OCI-LY3 (cell line): ENCODE data around the gene ZMIZ1.

ENCODE experiments used
- H2AFZ ChIP-seq: fragments of 200-600, 300-600 bp; shearing (Covaris generic); 2 replicates; pipeline ENCODE4 v1.6.0; 2014; ENCODE audit warnings: antibody characterized with exemption, low read depth, low read length
- H3K27ac ChIP-seq: fragments of 200-600, 300-600 bp; sonication (generic); 2 replicates; pipeline ENCODE4 v1.5.1; 2014; ENCODE audit warnings: mild to moderate bottlenecking, low read length, moderate library complexity, mixed read lengths
- H3K27me3 ChIP-seq: fragments of 200-600, 300-600 bp; sonication (generic); 2 replicates; pipeline ENCODE4 v1.6.1; 2014; ENCODE audit warnings: low read depth, low read length, mixed read lengths
- H3K36me3 ChIP-seq: fragments of 200-600, 300-600 bp; sonication (generic); replicated peaks from 2 replicates; pipeline ENCODE3; 2014; ENCODE audit warnings: low read depth, low read length, mixed read lengths
- H3K4me1 ChIP-seq: fragments of 300-600, 200-600 bp; sonication (generic); 2 replicates; pipeline ENCODE4 v1.6.1; 2014; ENCODE audit warnings: low read length, mixed read lengths
- H3K4me2 ChIP-seq: fragments of 200-600, 300-600 bp; sonication (generic); 2 replicates; pipeline ENCODE4 v1.6.1; 2014; ENCODE audit warnings: low read length, mixed read lengths
- H3K4me3 ChIP-seq: fragments of 300-600, 200-600 bp; sonication (generic); 2 replicates; pipeline ENCODE4 v1.5.1; 2014; ENCODE audit warnings: antibody characterized with exemption, mild to moderate bottlenecking, low read length, moderate library complexity
- H3K79me2 ChIP-seq: fragments of 300-600, 200-600 bp; shearing (Covaris generic); 2 replicates; pipeline ENCODE4 v1.6.1; 2014; ENCODE audit warnings: mild to moderate bottlenecking, low read length, mixed read lengths
- H3K9ac ChIP-seq: fragments of 300-600, 200-600 bp; shearing (Covaris generic); 2 replicates; pipeline ENCODE4 v1.6.0; 2014; ENCODE audit warnings: mild to moderate bottlenecking, low read length, moderate library complexity
- H3K9me3 ChIP-seq: fragments of 200-600, 300-600 bp; shearing (Covaris generic); 2 replicates; pipeline ENCODE4 v1.6.1; 2014; ENCODE audit warnings: low read length, mixed read lengths; ENCODE audit not compliant: insufficient read depth
- H4K20me1 ChIP-seq: fragments of 200-600, 300-600 bp; sonication (generic); 2 replicates; pipeline ENCODE4 v1.6.1; 2016; ENCODE audit warnings: low read length, mixed read lengths; ENCODE audit not compliant: insufficient read depth
- EZH2phosphoT487 ChIP-seq: fragments of 200-600 bp; shearing (Covaris generic); IDR thresholded peaks from 2 replicates; pipeline ENCODE4 v1.6.1; 2018; ENCODE audit warnings: antibody characterized with exemption, mixed run types, low read depth
- TF ChIP-seq, protein P1 (sequence below): fragments of 200-600, 300-600 bp; sonication (generic); IDR thresholded peaks from 2 replicates; pipeline ENCODE4 v1.5.1; 2014; ENCODE audit warnings: antibody characterized with exemption, low read length, low read depth

Gene ZMIZ1

DNA sequence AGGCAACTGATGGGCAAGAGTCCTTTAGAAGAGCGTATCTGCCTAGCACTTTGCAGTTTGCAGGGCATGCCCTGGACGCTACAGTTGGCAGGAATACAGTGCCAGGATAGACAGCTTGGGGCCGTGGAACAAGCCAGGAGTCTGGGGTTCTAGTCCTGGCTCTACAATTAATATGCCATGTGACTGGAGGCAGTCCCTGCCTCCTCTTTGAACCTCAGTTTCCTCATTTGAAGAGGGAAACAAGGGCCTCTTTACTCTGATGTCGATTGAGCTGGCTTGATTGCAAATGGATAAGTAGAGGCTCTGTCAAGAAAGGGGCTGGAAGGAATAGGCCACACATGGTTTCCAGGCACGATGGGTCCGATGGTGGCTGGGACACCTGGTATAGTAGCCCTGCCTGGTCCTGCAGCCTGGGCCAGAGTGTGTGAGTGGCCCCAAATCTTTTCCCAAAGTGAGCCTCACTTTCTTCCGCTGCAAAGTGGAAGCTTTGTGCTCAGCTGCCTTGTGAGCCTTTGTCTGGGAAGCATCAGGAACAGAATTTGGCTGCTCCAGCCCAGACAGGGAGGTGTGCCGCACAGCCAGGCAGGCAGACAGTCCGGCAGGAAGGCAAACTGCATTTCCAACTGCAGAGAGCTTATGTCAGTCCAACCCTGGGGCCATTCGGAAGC, 167.1 kb downstream of the ZMIZ1 start:
- H2AFZ ChIP-seq: no peak overlapping the region
- no peaks in the 10 kb centered on the region for H3K4me1 ChIP-seq
- H3K36me3 ChIP-seq: no peaks in the 10 kb centered on the region
- H3K4me2 ChIP-seq: no peak overlapping the region
- no peak for TF ChIP-seq EZH2phosphoT487
- TF ChIP-seq, protein P1, sequence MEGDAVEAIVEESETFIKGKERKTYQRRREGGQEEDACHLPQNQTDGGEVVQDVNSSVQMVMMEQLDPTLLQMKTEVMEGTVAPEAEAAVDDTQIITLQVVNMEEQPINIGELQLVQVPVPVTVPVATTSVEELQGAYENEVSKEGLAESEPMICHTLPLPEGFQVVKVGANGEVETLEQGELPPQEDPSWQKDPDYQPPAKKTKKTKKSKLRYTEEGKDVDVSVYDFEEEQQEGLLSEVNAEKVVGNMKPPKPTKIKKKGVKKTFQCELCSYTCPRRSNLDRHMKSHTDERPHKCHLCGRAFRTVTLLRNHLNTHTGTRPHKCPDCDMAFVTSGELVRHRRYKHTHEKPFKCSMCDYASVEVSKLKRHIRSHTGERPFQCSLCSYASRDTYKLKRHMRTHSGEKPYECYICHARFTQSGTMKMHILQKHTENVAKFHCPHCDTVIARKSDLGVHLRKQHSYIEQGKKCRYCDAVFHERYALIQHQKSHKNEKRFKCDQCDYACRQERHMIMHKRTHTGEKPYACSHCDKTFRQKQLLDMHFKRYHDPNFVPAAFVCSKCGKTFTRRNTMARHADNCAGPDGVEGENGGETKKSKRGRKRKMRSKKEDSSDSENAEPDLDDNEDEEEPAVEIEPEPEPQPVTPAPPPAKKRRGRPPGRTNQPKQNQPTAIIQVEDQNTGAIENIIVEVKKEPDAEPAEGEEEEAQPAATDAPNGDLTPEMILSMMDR: no peak
- H3K27ac ChIP-seq: no peak overlapping the region
- no peak overlapping the region for H3K4me3 ChIP-seq
- no peaks in the 10 kb centered on the region for H3K79me2 ChIP-seq
- no peaks in the 10 kb centered on the region for H4K20me1 ChIP-seq
- no peak overlapping the region for H3K9ac ChIP-seq
- H3K9me3 ChIP-seq: no peaks in the 10 kb centered on the region
- peaks cover 16% of the 10 kb centered on the region for H3K27me3 ChIP-seq

DNA sequence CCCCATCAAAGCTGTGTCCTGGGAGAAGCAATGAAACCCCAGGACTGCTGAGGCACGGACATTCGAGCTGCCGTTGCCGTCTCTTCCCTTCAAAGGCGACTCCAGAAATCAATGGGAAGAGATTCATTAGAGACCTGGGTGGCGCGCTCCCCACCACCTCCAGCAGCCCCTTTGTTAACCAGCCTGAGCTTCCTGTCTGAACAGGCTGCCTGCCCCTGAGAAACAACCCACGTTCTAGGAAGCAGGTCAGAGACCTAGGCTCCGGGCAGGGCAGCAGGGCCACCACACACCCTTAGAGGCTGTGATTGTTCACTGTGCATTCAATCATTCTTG, 167.6 kb downstream of the ZMIZ1 start:
- Histone ChIP-seq H3K4me1 (peaks cover under 1% of the 10 kb centered on the region), H3K9ac (no peak overlapping the region), H3K27me3 (peaks cover 20% of the 10 kb centered on the region), H3K4me3 (no peak overlapping the region), H3K9me3 (no peaks in the 10 kb centered on the region), H4K20me1 (no peaks in the 10 kb centered on the region), H3K79me2 (no peaks in the 10 kb centered on the region), H3K27ac (no peak overlapping the region), H2AFZ (no peak overlapping the region), H3K36me3 (no peaks in the 10 kb centered on the region), H3K4me2 (no peak overlapping the region)
- TF ChIP-seq EZH2phosphoT487: no peak
- TF ChIP-seq, protein P1: no peak

DNA sequence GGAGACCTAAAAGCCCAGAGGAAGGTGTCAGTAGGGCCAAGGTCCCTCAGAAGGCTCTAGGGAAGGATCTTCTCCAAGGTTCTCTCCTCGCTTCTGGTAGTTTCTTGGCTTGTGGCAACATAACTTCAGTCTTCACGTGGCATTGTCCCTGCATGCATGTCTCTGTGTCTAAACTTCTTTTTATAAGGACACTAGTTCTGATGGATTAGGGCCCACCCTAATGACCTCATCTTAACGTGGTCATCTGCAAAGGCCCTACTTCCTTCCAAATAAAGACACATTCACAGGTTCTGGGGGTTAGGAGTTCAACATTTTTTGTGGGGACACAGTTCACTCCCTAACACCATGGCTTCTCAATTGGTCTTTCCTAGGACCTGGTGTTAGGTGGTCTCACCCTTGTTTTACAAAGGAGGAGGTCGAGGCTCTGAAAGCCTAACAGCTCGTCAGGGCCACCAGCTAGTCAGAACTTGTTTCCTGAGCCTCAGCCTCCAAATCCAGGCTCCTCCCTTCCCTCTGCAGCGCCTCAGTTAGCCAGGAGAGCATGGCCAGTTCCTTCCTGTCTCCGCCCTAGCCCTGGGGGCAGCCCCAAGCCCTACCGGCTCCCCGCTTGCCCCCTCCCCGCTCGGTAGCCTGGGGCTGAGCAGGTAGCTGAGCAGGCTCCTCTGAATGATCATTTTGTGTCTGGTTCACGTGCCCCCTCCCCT, 168.8 kb downstream of the ZMIZ1 start:
- Histone ChIP-seq H3K27me3 (peaks cover 23% of the 10 kb centered on the region), H3K79me2 (no peaks in the 10 kb centered on the region; the same call in 1 of the 2 replicates), H2AFZ (no peak overlapping the region), H4K20me1 (no peaks in the 10 kb centered on the region), H3K4me1 (peaks cover 8% of the 10 kb centered on the region), H3K27ac (no peak overlapping the region), H3K9me3 (no peaks in the 10 kb centered on the region), H3K4me3 (no peak overlapping the region), H3K9ac (no peak overlapping the region), H3K36me3 (no peaks in the 10 kb centered on the region), H3K4me2 (no peak overlapping the region)
- TF ChIP-seq EZH2phosphoT487: no peak
- TF ChIP-seq, protein P1: no peak

DNA sequence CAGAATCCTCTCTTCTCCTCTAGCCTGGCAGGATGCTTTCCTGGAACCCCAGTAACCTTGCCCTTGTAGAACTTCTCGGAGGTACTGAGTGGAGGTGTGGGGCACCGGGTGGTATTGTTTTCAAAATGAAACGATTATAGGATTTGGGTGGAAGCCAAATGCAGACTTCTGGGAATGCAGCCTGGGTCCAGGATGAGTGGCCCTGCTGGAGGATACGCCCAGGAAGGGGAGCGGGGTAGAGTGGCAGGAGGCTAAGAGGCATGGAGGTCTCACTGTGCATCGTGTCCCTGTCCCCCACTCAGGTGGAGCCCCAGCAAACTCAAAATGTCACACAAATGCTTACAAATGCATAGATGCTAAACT, 169.4 kb downstream of the ZMIZ1 start:
- Histone ChIP-seq H3K36me3 (no peaks in the 10 kb centered on the region), H3K79me2 (no peaks in the 10 kb centered on the region; the same call in 1 of the 2 replicates), H3K27me3 (peaks cover 23% of the 10 kb centered on the region), H3K4me3 (no peak overlapping the region), H4K20me1 (no peaks in the 10 kb centered on the region), H3K9ac (no peak overlapping the region), H3K4me1 (peaks cover 8% of the 10 kb centered on the region), H3K4me2 (no peak overlapping the region), H2AFZ (no peak overlapping the region), H3K9me3 (no peaks in the 10 kb centered on the region), H3K27ac (no peak overlapping the region)
- no peak for TF ChIP-seq EZH2phosphoT487
- TF ChIP-seq, protein P1: no peak
